Right lobe of liver (tissue), 6 donors: Measurements from ENCODE around the gene MAST3. TPM values are rescaled to one million over a fixed set of nuclear protein-coding genes. Genes with fewer than 3 reads are reported as not detected.

Source experiments
- ATAC-seq, 4 donors: fragments of 200-7000 bp; cut with Tn5 transposase; one replicate each; pipeline ENCODE4 v1.9.1; 2020; ENCODE audit warnings: mild to moderate bottlenecking in 4 of 4, moderate library complexity in 4 of 4
- DNase-seq, 3 donors: peaks; one replicate each; pipeline ENCODE4 v3.0.0-alpha.2; 2020
- H3K27ac ChIP-seq, 3 donors: fragments of 200-600 bp; one replicate each; pipeline ENCODE4 v1.8.0; 2022
- H3K27me3 ChIP-seq, 2 donors: fragments of 200-600 bp; one replicate each; pipeline ENCODE4 v1.8.0; 2022
- H3K36me3 ChIP-seq, 4 donors: fragments of 200-600 bp; sonication (generic) in 1 of 4; one replicate each; pipeline versions ENCODE4 v1.5.1 to v1.8.0; 2017 to 2022; ENCODE audit warnings: control low read depth in 1 of 4
- H3K4me1 ChIP-seq, 4 donors: fragments of 200-600 bp; sonication (generic) in 1 of 4; one replicate each; pipeline versions ENCODE4 v1.5.1 to v1.8.0; 2017 to 2022; ENCODE audit warnings: control low read depth in 1 of 4
- H3K4me3 ChIP-seq, 3 donors: fragments of 200-600 bp; one replicate each; pipeline ENCODE4 v1.8.0; 2022
- H3K9me3 ChIP-seq, 4 donors: fragments of 200-600 bp; sonication (generic) in 1 of 4; one replicate each; pipeline versions ENCODE4 v1.5.1 to v1.8.0; 2017 to 2022; ENCODE audit warnings: control low read depth in 1 of 4
- POLR2A ChIP-seq: fragments of 450-650 bp; IDR thresholded peaks from one replicate; pipeline ENCODE4 v1.6.1; 2017; ENCODE audit warnings: antibody characterized with exemption, mild to moderate bottlenecking
- WGBS: methylation state at CpG from one replicate; pipeline ENCODE4 v1.1.6; 2018; ENCODE audit warnings: low coverage, low lambda C conversion rate; ENCODE audit not compliant: insufficient coverage; ENCODE audit errors: missing lambda C conversion rate; 5-methylcytosine and 5-hydroxymethylcytosine counted together
- intact Hi-C, 2 donors: fragments of 100-400 bp; cut with DNase I; formaldehyde crosslinking; loops; one replicate each; pipeline versions ENCODE4 v1.11.2 to v1.14.1; 2022
- total RNA-seq, 6 experiments: library from RNA; depleted of rRNA in 2 of 6; stranded (reverse); fragments of >200 nt in 2 of 6; fragmentation: NEBNext Ultra II Directional in 3 of 6; extraction: Animal tissue kit (Norgen Biotek cat#: 25700) in 3 of 6; gene quantifications; one replicate each; pipeline versions ENCODE4 v1.1.0 to v1.2.4, GENCODE V29; 2016 to 2023
- TF ChIP-seq, protein P1 (sequence below), 4 donors: fragments of 200-600 bp in 3 of 4; fragments of 450-650 bp in 1 of 4; IDR thresholded peaks; one replicate each; pipeline versions ENCODE4 v1.5.1 to v1.8.0; 2016 to 2022; ENCODE audit warnings: antibody characterized with exemption in 4 of 4, mild to moderate bottlenecking in 2 of 4
- donor health status: DM: no; HTN: yes; CAD: no.
- donor health status: DM: no; HTN: no; CAD: no.
- donor health status: DM: no; HTN: no; CAD: no.
- donor health status: DM: no; HTN: yes; CAD: no.
- donor health status: DM: no; HTN: yes; CAD: no.

The MAST3 gene
- total RNA-seq, 6 experiments from 2014 or later, result 8.0 to 17.9 (median 10.0) TPM

- TF ChIP-seq POLR2A, result no peak
- TF ChIP-seq, protein P1, sequence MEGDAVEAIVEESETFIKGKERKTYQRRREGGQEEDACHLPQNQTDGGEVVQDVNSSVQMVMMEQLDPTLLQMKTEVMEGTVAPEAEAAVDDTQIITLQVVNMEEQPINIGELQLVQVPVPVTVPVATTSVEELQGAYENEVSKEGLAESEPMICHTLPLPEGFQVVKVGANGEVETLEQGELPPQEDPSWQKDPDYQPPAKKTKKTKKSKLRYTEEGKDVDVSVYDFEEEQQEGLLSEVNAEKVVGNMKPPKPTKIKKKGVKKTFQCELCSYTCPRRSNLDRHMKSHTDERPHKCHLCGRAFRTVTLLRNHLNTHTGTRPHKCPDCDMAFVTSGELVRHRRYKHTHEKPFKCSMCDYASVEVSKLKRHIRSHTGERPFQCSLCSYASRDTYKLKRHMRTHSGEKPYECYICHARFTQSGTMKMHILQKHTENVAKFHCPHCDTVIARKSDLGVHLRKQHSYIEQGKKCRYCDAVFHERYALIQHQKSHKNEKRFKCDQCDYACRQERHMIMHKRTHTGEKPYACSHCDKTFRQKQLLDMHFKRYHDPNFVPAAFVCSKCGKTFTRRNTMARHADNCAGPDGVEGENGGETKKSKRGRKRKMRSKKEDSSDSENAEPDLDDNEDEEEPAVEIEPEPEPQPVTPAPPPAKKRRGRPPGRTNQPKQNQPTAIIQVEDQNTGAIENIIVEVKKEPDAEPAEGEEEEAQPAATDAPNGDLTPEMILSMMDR (IDR thresholded peaks at IDR 0.05), result no peak
- intact Hi-C loops, result no loop called here
- no peaks in the 10 kb centered on the region for H3K36me3 ChIP-seq
- H3K4me1 ChIP-seq, result peaks cover 0 to 25% (median 2%) of the 10 kb centered on the region in 4 donors
- 86% methylated on average over 2 of the region's 9 CpGs for WGBS
- H3K27me3 ChIP-seq, result no peaks in the 10 kb centered on the region
- ATAC-seq (no peak), DNase-seq (no peak)
- no peak overlapping the region for H3K4me3 ChIP-seq
- no peak overlapping the region for H3K27ac ChIP-seq
- H3K9me3 ChIP-seq, result no peaks in the 10 kb centered on the region
Measured at GRCh38 chr19:18107235-18107634, 9.7 kb downstream of the MAST3 start.

GRCh38 chr19:18108897-18109296, 11.3 kb downstream of the MAST3 start:
- ATAC-seq (peak in 1 of 4 donors; percentile 16), DNase-seq (no peak)
- Histone ChIP-seq H3K27me3 (no peaks in the 10 kb centered on the region), H3K4me1 (peaks cover 0 to 25% (median 2%) of the 10 kb centered on the region in 4 donors), H3K9me3 (no peaks in the 10 kb centered on the region), H3K4me3 (peak overlapping the region in 2 of 3 donors; percentile 79 to 89), H3K27ac (peak overlapping the region; percentile 65 to 87 (median 81)), H3K36me3 (no peaks in the 10 kb centered on the region)
- 13% methylated on average over 2 of the region's 2 CpGs for WGBS
- intact Hi-C loops, result no loop called here
- no peak for TF ChIP-seq POLR2A
- TF ChIP-seq, protein P1 (IDR thresholded peaks at IDR 0.05), result no peak

- H3K27me3 ChIP-seq, result no peaks in the 10 kb centered on the region
- no peak for TF ChIP-seq POLR2A
- TF ChIP-seq, protein P1 (IDR thresholded peaks at IDR 0.05), result no peak
- ATAC-seq (peak; percentile 72 to 85 (median 82)), DNase-seq (peak; percentile 79 to 92 (median 89))
- 14% methylated on average over 4 of the region's 12 CpGs for WGBS
- H3K36me3 ChIP-seq, result no peaks in the 10 kb centered on the region
- peak overlapping the region; percentile 76 to 89 (median 79) for H3K4me3 ChIP-seq
- intact Hi-C loops, result no loop called here
- peaks cover 0 to 25% (median 2%) of the 10 kb centered on the region in 4 donors for H3K4me1 ChIP-seq
- peak overlapping the region; percentile 65 to 87 (median 81) for H3K27ac ChIP-seq
- no peaks in the 10 kb centered on the region for H3K9me3 ChIP-seq
Measured at GRCh38 chr19:18109341-18109732, 11.8 kb downstream of the MAST3 start.

GRCh38 chr19:18109733-18110608, 12.4 kb downstream of the MAST3 start:
- DNase-seq, result peak; percentile 84 to 90 (median 89)
- peak; percentile 80 to 88 (median 85) for ATAC-seq
- intact Hi-C loops, result loop anchor here (5.0 kb wide), 1 partner anchor 57 kb away; no protein-coding TSS in a partner anchor
- Histone ChIP-seq H3K4me3 (peak overlapping the region; percentile 76 to 89 (median 79)), H3K36me3 (no peaks in the 10 kb centered on the region), H3K27me3 (no peaks in the 10 kb centered on the region), H3K9me3 (no peaks in the 10 kb centered on the region), H3K27ac (peak overlapping the region; percentile 65 to 87 (median 81)), H3K4me1 (peaks cover 0 to 22% (median 0%) of the 10 kb centered on the region in 4 donors)
- 1% methylated on average over 9 of the region's 92 CpGs for WGBS
- peak; percentile 75 for TF ChIP-seq POLR2A
- TF ChIP-seq, protein P1 (IDR thresholded peaks at IDR 0.05), result no peak
